CD8-positive, alpha-beta memory T cell (primary cell): ENCODE data around the gene MPP7. TPM values are rescaled to one million over a fixed set of nuclear protein-coding genes. Genes with fewer than 3 reads are reported as not detected.
"Not testable (repeated sequence)": the region's sequence is repeated elsewhere in the genome, so short reads cannot be mapped to it uniquely, and the experiment has no call there.

Source experiments
- CTCF ChIA-PET: fragments of 350-600 bp; sonication (Branson Sonifier 250); formaldehyde crosslinking; loops from one replicate; lab custom pipeline; 2021; ENCODE audit warnings: antibody characterized with exemption; lab: Charles Lee
- POLR2A ChIA-PET: fragments of 350-600 bp; sonication (Branson Sonifier 250); formaldehyde crosslinking; loops from one replicate; lab custom pipeline; 2021; ENCODE audit warnings: antibody characterized with exemption; lab: Charles Lee
- DNase-seq, 5 donors: peaks; one replicate each; pipeline versions ENCODE4 v3.0.0 to v3.0.0-alpha.2; 2020 to 2022; ENCODE audit warnings: mixed read lengths in 1 of 5
- H3K27ac ChIP-seq: one replicate; pipeline ENCODE4 v1.7.0; 2013; ENCODE audit warnings: low read depth, mild to moderate bottlenecking, low read length, moderate library complexity
- H3K27me3 ChIP-seq: 2 replicates; pipeline ENCODE4 v1.7.0; 2013; ENCODE audit warnings: low read length, mild to moderate bottlenecking; ENCODE audit not compliant: insufficient read depth, poor library complexity, severe bottlenecking
- H3K36me3 ChIP-seq: 2 replicates; pipeline ENCODE4 v1.7.0; 2013; ENCODE audit warnings: mild to moderate bottlenecking, low read length, moderate library complexity; ENCODE audit not compliant: insufficient read depth
- H3K4me1 ChIP-seq: 2 replicates; pipeline ENCODE4 v1.7.0; 2013; ENCODE audit warnings: mild to moderate bottlenecking, low read length, moderate library complexity; ENCODE audit not compliant: insufficient read depth
- H3K4me3 ChIP-seq: 2 replicates; pipeline ENCODE4 v1.7.0; 2013; ENCODE audit warnings: mild to moderate bottlenecking, low read length
- H3K9me3 ChIP-seq: 2 replicates; pipeline ENCODE4 v1.7.0; 2013; ENCODE audit warnings: mild to moderate bottlenecking, low read length
- H3K27ac Mint-ChIP-seq, 8 donors: one replicate each; pipeline ENCODE4 v1.8.0; 2020 to 2021; ENCODE audit warnings: mixed read lengths in 8 of 8, mild to moderate bottlenecking in 6 of 8, inconsistent platforms in 3 of 8, moderate library complexity in 3 of 8
- H3K27me3 Mint-ChIP-seq, 2 donors: one replicate each; pipeline ENCODE4 v1.8.0; 2020 to 2021; ENCODE audit warnings: mixed read lengths in 2 of 2, mild to moderate bottlenecking in 1 of 2, moderate library complexity in 1 of 2
- H3K36me3 Mint-ChIP-seq, 3 donors: one replicate each; pipeline ENCODE4 v1.8.0; 2020 to 2021; ENCODE audit warnings: mixed read lengths in 3 of 3, inconsistent platforms in 1 of 3, mild to moderate bottlenecking in 1 of 3
- H3K4me1 Mint-ChIP-seq, 3 donors: one replicate each; pipeline ENCODE4 v1.8.0; 2020 to 2021; ENCODE audit warnings: mixed read lengths in 3 of 3, inconsistent platforms in 1 of 3, mild to moderate bottlenecking in 1 of 3
- H3K4me3 Mint-ChIP-seq, 7 donors: one replicate each; pipeline ENCODE4 v1.8.0; 2020 to 2021; ENCODE audit warnings: mixed read lengths in 7 of 7, mild to moderate bottlenecking in 6 of 7, moderate library complexity in 4 of 7, inconsistent platforms in 2 of 7
- H3K9me3 Mint-ChIP-seq, 5 donors: one replicate each; pipeline ENCODE4 v1.8.0; 2020 to 2022; ENCODE audit warnings: mixed read lengths in 5 of 5, mild to moderate bottlenecking in 3 of 5, moderate library complexity in 2 of 5, inconsistent platforms in 1 of 5
- polyA plus RNA-seq: library from polyadenylated mRNA; unstranded; fragments of 300-500 nt; fragmentation: Illumina TruSeq; gene quantifications from one replicate; pipeline ENCODE4 v1.2.3, GENCODE V29; 2021
- total RNA-seq, 2 experiments: library from RNA; stranded (reverse); gene quantifications; one replicate each; pipeline ENCODE4 v1.2.3, GENCODE V29; 2021

Gene MPP7
- total and polyA plus RNA-seq, 3 experiments from 2014 or later, result 6.6 to 22.2 (median 7.9) TPM

DNA sequence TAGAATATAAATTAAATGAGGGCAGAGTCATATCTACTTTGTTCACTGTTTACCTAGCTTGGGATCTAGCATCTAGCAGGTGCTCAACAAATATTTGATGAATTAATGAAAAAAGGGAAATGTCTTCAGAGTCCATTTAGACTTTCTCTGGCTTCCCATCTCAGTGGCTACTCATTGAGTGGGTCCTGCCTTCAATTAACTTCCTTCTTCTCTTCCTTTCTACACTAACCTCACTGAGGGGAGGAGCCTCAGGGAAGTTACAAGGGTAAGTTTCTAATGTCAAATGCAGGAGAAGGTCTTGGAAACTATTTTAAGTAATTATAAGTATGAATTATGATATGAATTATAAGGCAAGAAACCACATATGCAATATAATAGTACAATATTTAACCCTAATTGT, 28.2 kb upstream of the MPP7 start:
- no peak for DNase-seq
- H3K27me3 Mint-ChIP-seq, result no peaks in the 10 kb centered on the region
- CTCF ChIA-PET, result interaction anchor here (1.1 to 17.3 kb wide), 6 partner anchors 9 to 63 kb away, joined by 4 to 145 read pairs (median 6); partner anchors contain the start of gene MPP7
- Histone ChIP-seq H3K4me1 (peaks cover 69% of the 10 kb centered on the region), H3K27me3 (no peaks in the 10 kb centered on the region), H3K27ac (no peak overlapping the region), H3K9me3 (no peaks in the 10 kb centered on the region), H3K4me3 (peak overlapping the region; percentile 5), H3K36me3 (no peaks in the 10 kb centered on the region)
- H3K4me3 Mint-ChIP-seq, result peak overlapping the region; percentile 58 to 76 (median 72)
- H3K4me1 Mint-ChIP-seq, result peaks cover 65 to 83% (median 76%) of the 10 kb centered on the region in 3 donors
- POLR2A ChIA-PET, result interaction anchor here (6.8 kb wide), 1 partner anchor 28 kb away, joined by 99 read pairs; the partner anchor contains the start of gene MPP7
- peaks cover 4 to 38% (median 9%) of the 10 kb centered on the region in 3 donors for H3K36me3 Mint-ChIP-seq
- H3K9me3 Mint-ChIP-seq, result peaks cover 0 to 2% (median 0%) of the 10 kb centered on the region in 5 donors
- H3K27ac Mint-ChIP-seq, result peak overlapping the region; percentile 81 to 98 (median 92)

- Histone ChIP-seq H3K27me3 (no peaks in the 10 kb centered on the region), H3K9me3 (no peaks in the 10 kb centered on the region), H3K4me1 (peaks cover 61% of the 10 kb centered on the region), H3K27ac (no peak overlapping the region), H3K36me3 (no peaks in the 10 kb centered on the region), H3K4me3 (no peak overlapping the region)
- Mint-ChIP-seq H3K9me3 (no peaks in the 10 kb centered on the region), H3K4me1 (peaks cover 60 to 84% (median 83%) of the 10 kb centered on the region in 3 donors), H3K36me3 (peaks cover 4 to 36% (median 12%) of the 10 kb centered on the region in 3 donors), H3K27me3 (no peaks in the 10 kb centered on the region), H3K4me3 (no peak overlapping the region), H3K27ac (peak overlapping the region in 4 of 8 donors; percentile 35 to 64 (median 60))
- ChIA-PET CTCF (interaction anchor here (0.7 to 17.3 kb wide), 4 partner anchors 11 to 74 kb away, joined by 3 to 145 read pairs (median 48); partner anchors contain the start of gene MPP7), POLR2A (interaction anchor here (0.6 to 0.7 kb wide), 2 partner anchors 29 to 792 kb away, joined by 3 to 7 read pairs; no protein-coding TSS in a partner anchor)
- no peak for DNase-seq
These were observed 25.5 kb upstream of the MPP7 start for GRCh38 chr10:28328346-28328745.

DNA sequence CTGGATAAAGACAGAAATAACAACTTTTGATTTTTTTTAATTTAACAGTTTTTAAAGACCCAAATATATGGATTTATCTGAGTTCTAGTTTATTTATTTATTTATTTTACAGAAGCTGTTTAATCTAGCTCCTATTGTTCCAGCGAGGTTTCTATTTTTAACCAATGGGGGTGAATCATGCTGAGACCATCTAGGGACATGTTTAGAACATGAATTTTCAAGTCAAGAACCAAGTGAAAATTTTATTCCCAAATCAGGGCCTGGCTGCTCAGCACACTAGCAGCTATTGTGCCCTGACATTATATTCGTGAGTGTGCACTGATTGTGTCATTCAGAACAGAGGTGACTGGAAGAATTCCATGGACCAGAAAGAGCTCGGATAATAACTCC, 24.6 kb upstream of the MPP7 start:
- H3K9me3 Mint-ChIP-seq, result no peaks in the 10 kb centered on the region
- DNase-seq, result no peak
- ChIA-PET CTCF (interaction anchor here (0.8 to 17.3 kb wide), 7 partner anchors 10 to 55 kb away, joined by 3 to 145 read pairs (median 3); partner anchors contain the start of gene MPP7), POLR2A (interaction anchor here (0.7 kb wide), 1 partner anchor 29 kb away, joined by 18 read pairs; no protein-coding TSS in a partner anchor)
- peaks cover 59 to 82% (median 82%) of the 10 kb centered on the region in 3 donors for H3K4me1 Mint-ChIP-seq
- H3K27me3 ChIP-seq, result no peaks in the 10 kb centered on the region
- H3K4me3 Mint-ChIP-seq, result no peak overlapping the region
- no peaks in the 10 kb centered on the region for H3K27me3 Mint-ChIP-seq
- no peak overlapping the region for H3K4me3 ChIP-seq
- peaks cover 56% of the 10 kb centered on the region for H3K4me1 ChIP-seq
- peaks cover 4 to 40% (median 12%) of the 10 kb centered on the region in 3 donors for H3K36me3 Mint-ChIP-seq
- H3K36me3 ChIP-seq, result no peaks in the 10 kb centered on the region
- peak overlapping the region in 4 of 8 donors; percentile 27 to 80 (median 64) for H3K27ac Mint-ChIP-seq
- H3K9me3 ChIP-seq, result no peaks in the 10 kb centered on the region
- H3K27ac ChIP-seq, result no peak overlapping the region

GRCh38 chr10:28326516-28327490, 23.9 kb upstream of the MPP7 start:
- H3K4me3 ChIP-seq, result no peak overlapping the region
- H3K9me3 ChIP-seq, result no peaks in the 10 kb centered on the region
- no peaks in the 10 kb centered on the region for H3K9me3 Mint-ChIP-seq
- no peak overlapping the region for H3K27ac ChIP-seq
- DNase-seq, result no peak
- H3K36me3 ChIP-seq, result no peaks in the 10 kb centered on the region
- H3K36me3 Mint-ChIP-seq, result peaks cover 4 to 44% (median 16%) of the 10 kb centered on the region in 3 donors
- H3K4me1 ChIP-seq, result peaks cover 49% of the 10 kb centered on the region
- POLR2A ChIA-PET, result interaction anchor here (0.7 kb wide), 1 partner anchor 28 kb away, joined by 18 read pairs; no protein-coding TSS in a partner anchor
- peak overlapping the region in 5 of 8 donors; percentile 27 to 60 (median 49) for H3K27ac Mint-ChIP-seq
- no peaks in the 10 kb centered on the region for H3K27me3 ChIP-seq
- H3K4me3 Mint-ChIP-seq, result peak overlapping the region in 5 of 7 donors; percentile 4 to 52 (median 16)
- H3K4me1 Mint-ChIP-seq, result peaks cover 56 to 81% (median 80%) of the 10 kb centered on the region in 3 donors
- CTCF ChIA-PET, result interaction anchor here (0.8 to 17.3 kb wide), 7 partner anchors 9 to 56 kb away, joined by 3 to 145 read pairs (median 3); partner anchors contain the start of gene MPP7
- H3K27me3 Mint-ChIP-seq, result no peaks in the 10 kb centered on the region

- no peak for DNase-seq
- H3K27ac ChIP-seq, result no peak overlapping the region
- H3K4me3 Mint-ChIP-seq, result no peak overlapping the region
- no peaks in the 10 kb centered on the region for H3K27me3 Mint-ChIP-seq
- peaks cover 16 to 65% (median 24%) of the 10 kb centered on the region in 3 donors for H3K36me3 Mint-ChIP-seq
- H3K4me1 ChIP-seq, result peaks cover under 1% of the 10 kb centered on the region
- no peaks in the 10 kb centered on the region for H3K9me3 Mint-ChIP-seq
- ChIA-PET CTCF (interaction anchor here (1.2 to 17.3 kb wide), 3 partner anchors 9 to 62 kb away, joined by 3 to 145 read pairs (median 5); partner anchors contain the start of gene MPP7), POLR2A (interaction anchor here (0.6 to 0.9 kb wide), 2 partner anchors 14 to 333 kb away, joined by 3 to 4 read pairs; no protein-coding TSS in a partner anchor)
- H3K36me3 ChIP-seq, result peaks cover 6% of the 10 kb centered on the region
- no peak overlapping the region for H3K4me3 ChIP-seq
- no peaks in the 10 kb centered on the region for H3K9me3 ChIP-seq
- H3K27ac Mint-ChIP-seq, result peak overlapping the region in 2 of 8 donors; percentile 4 to 55
- H3K4me1 Mint-ChIP-seq, result peaks cover 24 to 62% (median 51%) of the 10 kb centered on the region in 3 donors
- no peaks in the 10 kb centered on the region for H3K27me3 ChIP-seq
These were observed 17.9 kb upstream of the MPP7 start for GRCh38 chr10:28320799-28321198.

GRCh38 chr10:28320090-28320489, 17.2 kb upstream of the MPP7 start:
- Mint-ChIP-seq H3K27ac (peak overlapping the region in 1 of 8 donors; percentile 54), H3K4me1 (peaks cover 23 to 62% (median 51%) of the 10 kb centered on the region in 3 donors), H3K27me3 (no peaks in the 10 kb centered on the region), H3K4me3 (no peak overlapping the region), H3K36me3 (peaks cover 14 to 66% (median 24%) of the 10 kb centered on the region in 3 donors), H3K9me3 (no peaks in the 10 kb centered on the region)
- DNase-seq, result no peak
- no peaks in the 10 kb centered on the region for H3K4me1 ChIP-seq
- no peak overlapping the region for H3K27ac ChIP-seq
- ChIA-PET CTCF (interaction anchor here (17.3 kb wide), 1 partner anchor 19 kb away, joined by 145 read pairs; the partner anchor contains the start of gene MPP7), POLR2A (interaction anchor here (0.6 to 0.9 kb wide), 2 partner anchors 14 to 334 kb away, joined by 3 to 4 read pairs; no protein-coding TSS in a partner anchor)
- no peaks in the 10 kb centered on the region for H3K27me3 ChIP-seq
- peaks cover 6% of the 10 kb centered on the region for H3K36me3 ChIP-seq
- no peaks in the 10 kb centered on the region for H3K9me3 ChIP-seq
- no peak overlapping the region for H3K4me3 ChIP-seq

- CTCF ChIA-PET, result interaction anchor here (0.9 to 17.3 kb wide), 2 partner anchors 10 to 18 kb away, joined by 3 to 145 read pairs; partner anchors contain the start of gene MPP7
- POLR2A ChIA-PET, H3K9me3 ChIP-seq, H3K27me3 Mint-ChIP-seq, H3K4me1 ChIP-seq, H3K27me3 ChIP-seq, DNase-seq, H3K9me3 Mint-ChIP-seq, H3K27ac ChIP-seq, H3K36me3 ChIP-seq, H3K4me3 ChIP-seq: not testable (repeated sequence)
- H3K4me3 Mint-ChIP-seq, result peak overlapping the region in 1 of 7 donors; percentile 12
- peak overlapping the region in 4 of 8 donors; percentile 1 to 78 (median 6) for H3K27ac Mint-ChIP-seq
- peaks cover 17 to 57% (median 45%) of the 10 kb centered on the region in 3 donors for H3K4me1 Mint-ChIP-seq
- peaks cover 16 to 64% (median 26%) of the 10 kb centered on the region in 3 donors for H3K36me3 Mint-ChIP-seq
These were observed 16.2 kb upstream of the MPP7 start for GRCh38 chr10:28319061-28319460.
